ENCODE results near the gene NFATC2IP.

The NFATC2IP gene

GRCh38 chr16:29012913-29013553 is 62.3 kb downstream of the NFATC2IP start:
- TF ChIP-seq, protein P1, sequence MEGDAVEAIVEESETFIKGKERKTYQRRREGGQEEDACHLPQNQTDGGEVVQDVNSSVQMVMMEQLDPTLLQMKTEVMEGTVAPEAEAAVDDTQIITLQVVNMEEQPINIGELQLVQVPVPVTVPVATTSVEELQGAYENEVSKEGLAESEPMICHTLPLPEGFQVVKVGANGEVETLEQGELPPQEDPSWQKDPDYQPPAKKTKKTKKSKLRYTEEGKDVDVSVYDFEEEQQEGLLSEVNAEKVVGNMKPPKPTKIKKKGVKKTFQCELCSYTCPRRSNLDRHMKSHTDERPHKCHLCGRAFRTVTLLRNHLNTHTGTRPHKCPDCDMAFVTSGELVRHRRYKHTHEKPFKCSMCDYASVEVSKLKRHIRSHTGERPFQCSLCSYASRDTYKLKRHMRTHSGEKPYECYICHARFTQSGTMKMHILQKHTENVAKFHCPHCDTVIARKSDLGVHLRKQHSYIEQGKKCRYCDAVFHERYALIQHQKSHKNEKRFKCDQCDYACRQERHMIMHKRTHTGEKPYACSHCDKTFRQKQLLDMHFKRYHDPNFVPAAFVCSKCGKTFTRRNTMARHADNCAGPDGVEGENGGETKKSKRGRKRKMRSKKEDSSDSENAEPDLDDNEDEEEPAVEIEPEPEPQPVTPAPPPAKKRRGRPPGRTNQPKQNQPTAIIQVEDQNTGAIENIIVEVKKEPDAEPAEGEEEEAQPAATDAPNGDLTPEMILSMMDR (IDR thresholded peaks at IDR 0.05), result no peak
- no peak for TF ChIP-seq ZFX (IDR thresholded peaks at IDR 0.05; ENCODE audit: borderline replicate concordance)
- H3K27ac ChIP-seq, result no peak overlapping the region

- H3K27ac ChIP-seq, result no peak overlapping the region
- no peak for TF ChIP-seq ZFX (IDR thresholded peaks at IDR 0.05; ENCODE audit: borderline replicate concordance)
- TF ChIP-seq, protein P1 (IDR thresholded peaks at IDR 0.05), result no peak
Measured at GRCh38 chr16:29014561-29015069, 63.9 kb downstream of the NFATC2IP start.
